HPDE6-E6E7 (cell line): Measurements from ENCODE around the gene NEURL3.

Experiments
- DNase-seq: peaks from one replicate; pipeline ENCODE4 v3.0.0; 2011; ENCODE audit warnings: missing footprints; ENCODE audit errors: extremely low spot score

NEURL3 gene

GRCh38 chr2:96527286-96528005, 22.3 kb upstream of the NEURL3 start:
- DNase-seq, result no peak

- no peak for DNase-seq
These were observed 21.6 kb upstream of the NEURL3 start for GRCh38 chr2:96526615-96527285.

GRCh38 chr2:96526101-96526591, 21.0 kb upstream of the NEURL3 start:
- no peak for DNase-seq

GRCh38 chr2:96525211-96525507, 20.0 kb upstream of the NEURL3 start:
- no peak for DNase-seq

- no peak for DNase-seq
These were observed 19.5 kb upstream of the NEURL3 start for GRCh38 chr2:96524482-96525210.

GRCh38 chr2:96523659-96524481, 18.7 kb upstream of the NEURL3 start:
- no peak for DNase-seq

GRCh38 chr2:96522304-96523203, 17.4 kb upstream of the NEURL3 start:
- no peak for DNase-seq

- no peak for DNase-seq
These were observed 16.1 kb upstream of the NEURL3 start for GRCh38 chr2:96521219-96521618.

- DNase-seq, result no peak
These were observed 15.5 kb upstream of the NEURL3 start for GRCh38 chr2:96520697-96521096.

GRCh38 chr2:96520231-96520630, 15.1 kb upstream of the NEURL3 start:
- DNase-seq, result no peak

GRCh38 chr2:96517079-96517478, 11.9 kb upstream of the NEURL3 start:
- no peak for DNase-seq

GRCh38 chr2:96514521-96514920, 9.4 kb upstream of the NEURL3 start:
- DNase-seq, result no peak

GRCh38 chr2:96512341-96512740, 7.2 kb upstream of the NEURL3 start:
- DNase-seq, result no peak

GRCh38 chr2:96511851-96512250, 6.7 kb upstream of the NEURL3 start:
- no peak for DNase-seq

- no peak for DNase-seq
These were observed 5.9 kb upstream of the NEURL3 start for GRCh38 chr2:96510931-96511595.

- DNase-seq, result no peak
These were observed 4.7 kb upstream of the NEURL3 start for GRCh38 chr2:96509847-96510230.

- peak; percentile 84 for DNase-seq
These were observed 4.1 kb upstream of the NEURL3 start for GRCh38 chr2:96509114-96509846.

- DNase-seq, result no peak
These were observed 3.5 kb upstream of the NEURL3 start for GRCh38 chr2:96508521-96509113.

GRCh38 chr2:96507957-96508520, 2.9 kb upstream of the NEURL3 start:
- DNase-seq, result peak; percentile 61
